ENCODE data around the gene APOH.

The APOH gene

GRCh38 chr17:66233023-66233753, 4.0 kb upstream of the APOH start:
- no peak for DNase-seq

- no peak for DNase-seq
Measured at GRCh38 chr17:66230922-66231591, 1.8 kb upstream of the APOH start.

- DNase-seq = no peak
Measured at GRCh38 chr17:66229783-66230538, 746 bp upstream of the APOH start.

- DNase-seq = no peak
Measured at GRCh38 chr17:66227212-66228045, 1.8 kb downstream of the APOH start.

GRCh38 chr17:66222798-66223350, 6.3 kb downstream of the APOH start:
- no peak for DNase-seq

GRCh38 chr17:66221755-66222530, 7.3 kb downstream of the APOH start:
- no peak for DNase-seq

- no peak for DNase-seq
Measured at GRCh38 chr17:66221343-66221742, 7.9 kb downstream of the APOH start.

- no peak for DNase-seq
Measured at GRCh38 chr17:66220079-66220835, 9.0 kb downstream of the APOH start.

GRCh38 chr17:66215529-66215911, 13.7 kb downstream of the APOH start:
- no peak for DNase-seq

GRCh38 chr17:66214884-66215528, 14.2 kb downstream of the APOH start:
- DNase-seq = no peak

- no peak for DNase-seq
Measured at GRCh38 chr17:66211047-66211810, 18.0 kb downstream of the APOH start.

- no peak for DNase-seq
Measured at GRCh38 chr17:66210208-66210574, 19.0 kb downstream of the APOH start.

- DNase-seq = no peak
Measured at GRCh38 chr17:66207936-66208335, 21.3 kb downstream of the APOH start.

GRCh38 chr17:66203274-66204015, 25.8 kb downstream of the APOH start:
- no peak for DNase-seq

GRCh38 chr17:66200685-66201092, 28.5 kb downstream of the APOH start:
- no peak for DNase-seq

GRCh38 chr17:66198242-66198641, 31.0 kb downstream of the APOH start:
- no peak for DNase-seq

GRCh38 chr17:66192378-66192687, 36.9 kb downstream of the APOH start:
- DNase-seq = no peak

- no peak for DNase-seq
Measured at GRCh38 chr17:66191593-66192377, 37.4 kb downstream of the APOH start, which contains the start of gene CEP112. Gene CEP112 (minus strand): TSS chr17:66192133.
